ENCODE results near the gene ARX. TPM values are rescaled to one million over a fixed set of nuclear protein-coding genes. Genes with fewer than 3 reads are reported as not detected.
A peak's percentile ranks its signal among the peaks of the same experiment; 100 is the strongest.

ARX gene
- total RNA-seq (not detected in 2 replicates), polyA plus RNA-seq (not detected in 2 replicates), polyA minus RNA-seq (not detected in 2 replicates), Bru-seq, nascent RNA (not detected), BruChase-seq, experiment 1, labeled RNA remaining after a 6-hour chase (not detected), BruChase-seq, experiment 2, labeled RNA remaining after a 2-hour chase (not detected)
- not detected in 2 replicates for polyA plus RNA-seq (2011; cell fraction: cytosol; rRNA removed)
- not detected in 2 replicates for polyA plus RNA-seq (2011; cell fraction: nucleus; rRNA removed)
- not detected in 2 replicates for polyA plus RNA-seq (2012)
- not detected for polyA minus RNA-seq (2011; cell fraction: cytosol; rRNA and poly(A)+ RNA removed)
- not detected in 2 replicates for polyA minus RNA-seq (2011; cell fraction: nucleus; rRNA and poly(A)+ RNA removed)
- long read RNA-seq = 0 reads

- peak; percentile 68 for FAIRE-seq
- dilution Hi-C loops (cut with MboI; ENCODE audit: extremely low pct_ligation_motif_present, low sequenced_read_pairs) (no loop called here), intact Hi-C loops (cut with micrococcal nuclease) (no loop called here)
- Histone ChIP-seq H3K27me3 (ENCODE audit: control insufficient read depth in 2 of 2, insufficient read depth in 2 of 2, low read length in 2 of 2) (peaks cover 72 to 93% of the 10 kb centered on the region in 2 experiments), H3K79me2 (ENCODE audit: control insufficient read depth, insufficient read depth, low read length) (no peaks in the 10 kb centered on the region), H3K9me1 (replicated peaks; ENCODE audit: control insufficient read depth, extremely low read depth, insufficient read depth, low read length) (no peaks in the 10 kb centered on the region), H3K4me3 (replicated peaks in 1 of 3; ENCODE audit: insufficient read depth in 1 of 3, low read depth in 1 of 3, low read length in 3 of 3) (no peak within 1 kb of the TSS), H3K4me1 (ENCODE audit: control insufficient read depth, extremely low read depth, insufficient read depth, low read length) (peaks cover 2% of the 10 kb centered on the region), H3K4me2 (ENCODE audit: insufficient read depth, low read length) (no peak within 1 kb of the TSS), H2AFZ (ENCODE audit: low read depth, low read length) (no peak within 1 kb of the TSS), H3K9ac (replicated peaks; ENCODE audit: extremely low read depth, insufficient read depth, low read length) (no peak within 1 kb of the TSS), H3K27ac (ENCODE audit: insufficient read depth, low read depth, low read length) (no peak within 1 kb of the TSS), H3K9me3 (replicated peaks; ENCODE audit: control insufficient read depth, insufficient read depth, low read length) (no peaks in the 10 kb centered on the region), H3K36me3 (ENCODE audit: control insufficient read depth in 2 of 2, extremely low read depth in 1 of 2, insufficient read depth in 2 of 2, low read length in 2 of 2) (no peaks in the 10 kb centered on the region), H4K20me1 (replicated peaks; ENCODE audit: control insufficient read depth, extremely low read depth, insufficient read depth, low read length) (no peaks in the 10 kb centered on the region)
- ChIA-PET POLR2A (no interaction called here), CTCF (interaction anchor here (1.3 to 1.4 kb wide), 2 partner anchors 174 to 177 kb away, joined by 3 to 5 read pairs; no protein-coding TSS in a partner anchor)
- no TSS peak for BruUV-seq (replicated peaks)
- peak; percentile 31 for DNase-seq (ENCODE audit: low read depth, low spot score)
- TF ChIP-seq MAX (IDR thresholded peaks at IDR 0.05; ENCODE audit: insufficient read depth, insufficient read length) (peak; percentile 47), EZH2 (IDR thresholded peaks at IDR 0.05; ENCODE audit: borderline replicate concordance, low read depth, low read length, severe bottlenecking) (peak; percentile 59), FOS (IDR thresholded peaks at IDR 0.05; ENCODE audit: borderline replicate concordance, insufficient read depth, low read length) (no peak)
Measured at GRCh38 chrX:25015486-25016360, at the start of gene ARX. ARX (minus strand) TSS chrX:25015965; CDS start chrX:25015737, 228 bp downstream.

- ChIA-PET CTCF (no interaction called here), POLR2A (no interaction called here)
- Histone ChIP-seq H3K4me3 (replicated peaks in 1 of 3; ENCODE audit: insufficient read depth in 1 of 3, low read depth in 1 of 3, low read length in 3 of 3) (no peak overlapping the region), H3K4me1 (ENCODE audit: control insufficient read depth, extremely low read depth, insufficient read depth, low read length) (no peaks in the 10 kb centered on the region), H3K4me2 (ENCODE audit: insufficient read depth, low read length) (no peak overlapping the region), H3K9me1 (replicated peaks; ENCODE audit: control insufficient read depth, extremely low read depth, insufficient read depth, low read length) (no peaks in the 10 kb centered on the region), H3K36me3 (ENCODE audit: control insufficient read depth in 2 of 2, extremely low read depth in 1 of 2, insufficient read depth in 2 of 2, low read length in 2 of 2) (no peaks in the 10 kb centered on the region), H3K27ac (ENCODE audit: insufficient read depth, low read depth, low read length) (no peak overlapping the region), H2AFZ (ENCODE audit: low read depth, low read length) (no peak overlapping the region), H3K79me2 (ENCODE audit: control insufficient read depth, insufficient read depth, low read length) (no peaks in the 10 kb centered on the region), H3K9me3 (replicated peaks; ENCODE audit: control insufficient read depth, insufficient read depth, low read length) (no peaks in the 10 kb centered on the region), H3K9ac (replicated peaks; ENCODE audit: extremely low read depth, insufficient read depth, low read length) (no peak overlapping the region), H4K20me1 (replicated peaks; ENCODE audit: control insufficient read depth, extremely low read depth, insufficient read depth, low read length) (no peaks in the 10 kb centered on the region), H3K27me3 (ENCODE audit: control insufficient read depth in 2 of 2, insufficient read depth in 2 of 2, low read length in 2 of 2) (no peaks in the 10 kb centered on the region)
- intact Hi-C loops (cut with micrococcal nuclease) (no loop called here), dilution Hi-C loops (cut with MboI; ENCODE audit: extremely low pct_ligation_motif_present, low sequenced_read_pairs) (no loop called here)
- no peak for TF ChIP-seq FOS (IDR thresholded peaks at IDR 0.05; ENCODE audit: borderline replicate concordance, insufficient read depth, low read length)
- no peak for TF ChIP-seq CTCF (IDR thresholded peaks at IDR 0.05; ENCODE audit: extremely low read depth in 1 of 2, insufficient read depth in 1 of 2, low read depth in 1 of 2, low read length in 2 of 2)
- TF ChIP-seq GATA2 (IDR thresholded peaks at IDR 0.05; ENCODE audit: insufficient read depth, insufficient read length, low read depth, low read length) = no peak
- TF ChIP-seq MYC (IDR thresholded peaks at IDR 0.05; ENCODE audit: low read depth, low read length) = no peak
- TF ChIP-seq JUN (IDR thresholded peaks at IDR 0.05; ENCODE audit: borderline replicate concordance, insufficient read depth, insufficient read length, low read depth) = no peak
- no peak for TF ChIP-seq POLR2AphosphoS5 (IDR thresholded peaks at IDR 0.05; ENCODE audit: insufficient read depth, low read depth, low read length)
- TF ChIP-seq POLR2A (IDR thresholded peaks at IDR 0.05; ENCODE audit: low read depth, low read length) = no peak
- TF ChIP-seq EZH2 (IDR thresholded peaks at IDR 0.05; ENCODE audit: borderline replicate concordance, low read depth, low read length, severe bottlenecking) = no peak
- no peak for TF ChIP-seq MAX (IDR thresholded peaks at IDR 0.05; ENCODE audit: insufficient read depth, insufficient read length)
- no TSS peak for BruUV-seq (replicated peaks)
- FAIRE-seq (no peak), DNase-seq (ENCODE audit: low read depth, low spot score) (no peak)
Measured at GRCh38 chrX:25059273-25059672, 43.5 kb upstream of the ARX start.
